ENCODE data around the gene SMIM9.
A peak's percentile ranks its signal among the peaks of the same experiment; 100 is the strongest.
"Not testable (repeated sequence)": the region's sequence is repeated elsewhere in the genome, so short reads cannot be mapped to it uniquely, and the experiment has no call there.

The SMIM9 gene

GRCh38 chrX:154834562-154834961 lies at the start of gene SMIM9:
Gene SMIM9 (minus strand): TSS chrX:154834662. CDS start chrX:154830856, 3,806 bp downstream.
- no peak for DNase-seq (ENCODE audit: low spot score)

GRCh38 chrX:154884069-154884468 lies 49.6 kb upstream of the SMIM9 start:
- not testable (repeated sequence) for DNase-seq (ENCODE audit: low spot score)

DNA sequence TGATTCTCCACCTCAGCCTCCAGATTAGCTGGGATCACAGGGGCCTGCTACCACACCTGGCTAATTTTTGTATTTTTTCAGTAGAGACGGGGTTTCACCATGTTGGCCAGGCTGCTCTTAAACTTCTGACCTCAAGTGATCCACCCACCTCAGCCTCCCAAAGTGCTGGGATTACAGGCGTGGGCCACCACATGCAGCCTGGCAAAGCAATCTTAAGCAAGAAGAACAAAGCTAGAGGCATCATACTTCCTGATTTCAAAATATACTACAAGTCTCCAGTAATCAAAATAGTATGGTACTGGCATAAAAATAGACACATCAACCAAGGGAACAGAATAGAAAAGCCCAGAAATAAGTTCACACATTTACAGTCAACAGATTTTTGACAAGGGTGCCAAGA lies 38.9 kb upstream of the SMIM9 start:
- no peak for DNase-seq (ENCODE audit: low spot score)

- not testable (repeated sequence) for DNase-seq (ENCODE audit: low spot score)
Observed at GRCh38 chrX:154868522-154868921, 34.1 kb upstream of the SMIM9 start.

DNA sequence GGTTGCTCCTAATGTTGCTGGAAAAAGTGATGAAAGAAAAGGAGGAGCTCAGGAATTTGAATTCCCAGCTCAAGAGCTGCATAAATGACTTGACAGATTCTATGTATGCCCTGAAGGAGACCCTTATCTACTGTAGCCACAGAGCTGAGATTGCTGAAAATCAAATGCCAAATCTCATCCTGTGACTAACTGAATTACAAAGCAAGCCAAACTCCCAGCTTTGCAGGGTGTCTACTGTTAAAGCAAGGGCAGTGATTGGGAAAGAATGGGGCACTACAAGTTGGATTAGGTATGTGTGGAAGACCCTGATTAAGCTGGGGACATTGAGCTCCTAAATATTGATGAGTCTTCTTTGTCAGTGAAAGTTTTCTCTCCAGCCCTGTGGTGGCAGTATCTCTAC lies 20.8 kb upstream of the SMIM9 start:
- DNase-seq (ENCODE audit: low spot score): no peak

- no peak for DNase-seq (ENCODE audit: low spot score)
Observed at GRCh38 chrX:154850957-154851611, 16.6 kb upstream of the SMIM9 start.

DNA sequence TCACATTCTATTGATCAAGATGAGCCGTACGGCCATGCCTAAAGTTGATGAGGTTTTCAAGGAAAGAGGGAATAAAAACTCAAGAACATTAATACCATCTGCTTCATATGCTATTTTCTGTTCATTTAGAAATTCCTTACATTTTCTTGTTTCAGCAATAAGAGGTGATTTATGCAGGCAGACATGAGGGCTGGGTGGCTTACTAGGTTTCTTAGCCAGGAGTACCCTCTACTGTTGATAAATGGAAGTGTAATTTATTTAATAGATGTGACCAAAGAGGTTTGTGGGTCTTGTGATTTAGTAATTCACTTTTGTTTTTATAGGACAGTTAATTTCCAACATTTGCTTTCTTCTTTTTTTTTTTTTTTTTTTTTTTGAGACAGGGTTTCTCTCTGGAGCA lies 6.4 kb upstream of the SMIM9 start:
- peak; percentile 8 for DNase-seq (ENCODE audit: low spot score)

- no peak for DNase-seq (ENCODE audit: low spot score)
Observed at GRCh38 chrX:154836163-154836562, 1.7 kb upstream of the SMIM9 start.

DNA sequence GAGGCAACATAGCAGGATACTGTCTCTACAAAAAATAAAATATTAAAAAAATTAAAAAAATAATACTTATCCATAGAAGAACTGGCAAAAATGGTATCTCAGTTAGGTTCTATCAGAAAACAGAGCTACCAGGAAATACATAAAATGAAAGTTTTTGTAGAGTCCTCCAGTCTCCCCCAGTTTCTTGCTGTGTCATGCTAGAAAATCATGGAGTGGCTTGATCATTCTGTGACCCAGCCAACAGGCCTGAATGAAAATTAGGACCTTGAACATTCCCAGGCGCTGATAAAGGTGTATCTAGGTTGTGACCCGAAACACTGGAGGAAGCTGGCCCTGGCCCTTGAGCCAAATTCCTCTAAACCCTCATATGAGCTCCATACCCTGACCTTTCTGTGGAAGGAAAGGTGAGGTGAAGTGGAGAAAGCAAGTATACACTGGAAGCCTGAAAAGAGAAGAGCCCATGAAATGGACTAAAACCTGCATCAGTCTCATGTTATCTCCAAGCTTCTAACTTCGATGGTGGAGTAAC lies 652 bp downstream of the SMIM9 start:
- DNase-seq (ENCODE audit: low spot score): no peak

DNA sequence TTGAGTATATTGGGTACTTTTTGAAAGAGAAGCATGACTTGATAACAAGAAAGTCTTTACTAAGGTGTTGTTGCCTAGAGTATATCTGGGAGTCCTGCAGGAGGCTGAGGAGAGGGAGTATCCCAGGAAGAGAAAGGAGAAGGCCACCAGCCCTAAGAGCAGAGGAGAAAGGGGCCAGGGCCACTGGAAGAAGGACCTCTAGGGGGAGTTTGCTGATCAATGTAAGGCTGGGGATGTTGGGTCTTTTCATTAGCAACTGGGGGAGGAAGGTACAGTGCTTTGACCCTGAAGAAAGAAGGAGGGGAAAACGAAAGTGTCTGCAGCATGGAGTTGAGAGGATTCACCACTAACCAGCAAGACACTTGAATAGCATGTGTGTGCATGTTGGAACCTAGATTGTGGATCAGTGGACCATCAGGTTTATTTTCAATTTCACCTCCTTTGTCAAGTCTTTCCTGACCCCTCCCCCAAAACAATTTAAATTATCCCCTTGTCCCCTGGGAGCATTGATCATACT lies 4.5 kb downstream of the SMIM9 start:
- no peak for DNase-seq (ENCODE audit: low spot score)

DNA sequence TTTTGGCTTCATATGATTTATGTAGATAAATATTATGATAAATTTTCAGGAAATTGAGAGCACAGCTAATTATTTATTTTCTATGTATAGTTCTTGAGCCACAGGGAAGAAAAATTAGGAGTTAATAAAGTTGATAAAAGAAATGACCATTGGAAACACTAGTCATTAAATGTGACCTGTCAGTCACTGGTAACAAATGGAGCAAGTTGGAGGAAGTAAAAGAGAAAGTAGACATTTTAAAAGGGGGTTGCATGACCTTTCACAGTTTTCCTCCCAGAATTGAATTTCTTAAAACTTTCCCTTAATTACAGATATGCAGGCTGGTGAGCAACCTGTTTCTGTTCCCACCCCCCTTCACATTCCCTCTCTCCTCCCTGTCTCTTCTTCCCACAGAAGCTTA lies 5.3 kb downstream of the SMIM9 start:
- no peak for DNase-seq (ENCODE audit: low spot score)

GRCh38 chrX:154828016-154828408 lies 6.5 kb downstream of the SMIM9 start:
- no peak for DNase-seq (ENCODE audit: low spot score)

DNA sequence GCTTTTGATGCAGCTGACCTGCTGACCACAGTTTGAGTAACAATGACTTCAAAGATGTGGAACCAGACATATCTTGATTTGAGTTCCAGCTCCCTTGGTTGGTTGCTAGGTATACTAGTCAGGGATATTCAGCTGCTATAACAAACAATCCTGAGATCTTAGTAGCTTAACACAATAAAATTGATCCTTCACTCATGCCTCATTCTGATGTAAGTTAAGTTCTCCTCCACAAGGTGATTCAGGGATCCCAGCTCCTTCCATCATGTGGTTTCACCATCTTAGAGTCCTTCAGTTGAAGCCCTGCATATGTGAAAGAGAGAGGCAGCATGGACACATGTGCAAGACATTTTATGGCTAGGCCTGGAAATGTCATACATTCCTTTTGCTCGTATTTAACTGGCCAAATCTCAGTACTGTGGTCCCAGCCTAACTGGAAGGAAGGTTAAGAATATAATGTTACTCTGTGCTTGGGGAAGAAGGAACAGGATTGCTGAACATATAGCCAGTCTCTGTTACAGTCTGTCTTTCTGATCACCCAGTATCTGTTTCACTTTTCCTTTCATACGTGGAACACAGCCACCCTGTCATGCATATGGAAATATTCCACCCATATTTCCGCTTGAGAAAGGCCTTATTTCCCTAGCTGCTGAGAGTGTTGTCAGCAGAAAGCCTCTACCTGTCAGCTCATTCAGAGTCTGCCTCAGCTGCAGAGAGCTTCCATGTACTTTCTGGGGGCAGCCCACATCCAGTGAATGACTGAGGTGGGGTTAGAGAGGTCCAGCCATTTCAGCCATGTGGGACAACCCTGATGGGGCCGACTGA lies 7.1 kb downstream of the SMIM9 start:
- DNase-seq (ENCODE audit: low spot score): no peak

GRCh38 chrX:154825586-154825985 lies 8.9 kb downstream of the SMIM9 start:
- not testable (repeated sequence) for DNase-seq (ENCODE audit: low spot score)

- DNase-seq (ENCODE audit: low spot score): no peak
Observed at GRCh38 chrX:154824638-154825037, 9.8 kb downstream of the SMIM9 start.

DNA sequence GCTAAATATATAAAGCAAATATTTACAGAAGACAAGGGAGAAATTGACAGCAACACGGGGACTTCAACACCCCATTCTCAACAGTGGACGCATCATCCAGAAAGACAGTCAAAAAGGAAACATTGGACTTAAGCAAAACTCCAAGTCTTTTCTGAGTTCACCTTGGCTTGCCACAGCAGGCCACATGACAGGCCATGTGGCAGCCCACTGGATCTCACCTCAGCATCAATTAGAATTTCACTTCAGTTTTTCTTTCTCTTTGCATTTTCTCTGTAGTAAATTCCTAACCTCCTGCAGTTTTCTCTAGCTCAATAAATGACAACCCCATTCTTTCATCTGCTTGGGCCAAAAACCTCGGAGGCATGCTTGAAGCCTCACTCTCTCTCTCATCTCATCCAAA lies 12.4 kb downstream of the SMIM9 start:
- DNase-seq (ENCODE audit: low spot score): no peak

DNA sequence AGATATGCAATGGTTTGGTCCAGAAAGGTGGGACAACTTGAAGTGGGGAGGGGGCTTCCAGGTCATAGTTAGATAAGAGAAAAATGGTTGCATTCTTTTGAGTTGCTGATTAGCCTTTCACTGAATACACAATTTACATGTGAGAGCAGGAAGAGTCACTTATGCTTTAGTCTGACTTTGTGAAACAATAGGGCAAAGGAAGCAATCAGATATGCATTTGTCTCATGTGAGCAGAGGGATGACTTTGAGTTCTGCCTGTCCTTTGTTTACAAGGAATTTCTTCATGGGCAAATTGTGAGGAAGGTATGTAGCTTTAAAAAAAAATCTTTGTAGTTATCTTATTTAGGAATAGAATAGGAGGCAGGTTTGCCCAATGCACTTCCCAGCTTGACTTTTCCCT lies 12.9 kb downstream of the SMIM9 start:
- no peak for DNase-seq (ENCODE audit: low spot score)

DNA sequence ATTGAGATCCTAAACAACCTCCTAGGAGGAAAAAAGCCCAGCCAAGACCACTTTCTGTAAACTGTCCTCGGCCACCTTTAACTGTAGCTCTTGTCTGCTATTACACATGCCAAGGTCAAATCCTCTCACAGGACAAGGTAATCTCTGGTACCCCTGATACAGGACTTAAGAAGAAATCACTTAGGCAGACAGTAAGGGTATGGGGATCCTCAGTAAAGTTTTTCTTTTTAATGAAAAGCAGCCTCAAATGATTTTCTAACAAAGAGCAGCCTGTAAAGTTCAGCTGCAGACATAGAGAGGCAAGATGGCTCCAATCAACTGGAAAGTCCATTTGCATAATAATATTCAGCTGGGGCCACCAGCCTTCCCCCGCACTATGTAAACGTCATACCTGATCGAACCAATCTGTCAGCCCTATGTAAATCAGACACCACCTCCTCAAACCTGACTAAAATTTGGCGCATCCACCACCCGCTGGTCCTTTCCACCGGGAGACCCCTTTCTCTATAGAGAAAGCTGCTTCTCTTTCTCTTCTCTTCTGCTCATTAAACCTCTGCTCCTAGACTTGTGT lies 14.6 kb downstream of the SMIM9 start:
- DNase-seq (ENCODE audit: low spot score): no peak

DNA sequence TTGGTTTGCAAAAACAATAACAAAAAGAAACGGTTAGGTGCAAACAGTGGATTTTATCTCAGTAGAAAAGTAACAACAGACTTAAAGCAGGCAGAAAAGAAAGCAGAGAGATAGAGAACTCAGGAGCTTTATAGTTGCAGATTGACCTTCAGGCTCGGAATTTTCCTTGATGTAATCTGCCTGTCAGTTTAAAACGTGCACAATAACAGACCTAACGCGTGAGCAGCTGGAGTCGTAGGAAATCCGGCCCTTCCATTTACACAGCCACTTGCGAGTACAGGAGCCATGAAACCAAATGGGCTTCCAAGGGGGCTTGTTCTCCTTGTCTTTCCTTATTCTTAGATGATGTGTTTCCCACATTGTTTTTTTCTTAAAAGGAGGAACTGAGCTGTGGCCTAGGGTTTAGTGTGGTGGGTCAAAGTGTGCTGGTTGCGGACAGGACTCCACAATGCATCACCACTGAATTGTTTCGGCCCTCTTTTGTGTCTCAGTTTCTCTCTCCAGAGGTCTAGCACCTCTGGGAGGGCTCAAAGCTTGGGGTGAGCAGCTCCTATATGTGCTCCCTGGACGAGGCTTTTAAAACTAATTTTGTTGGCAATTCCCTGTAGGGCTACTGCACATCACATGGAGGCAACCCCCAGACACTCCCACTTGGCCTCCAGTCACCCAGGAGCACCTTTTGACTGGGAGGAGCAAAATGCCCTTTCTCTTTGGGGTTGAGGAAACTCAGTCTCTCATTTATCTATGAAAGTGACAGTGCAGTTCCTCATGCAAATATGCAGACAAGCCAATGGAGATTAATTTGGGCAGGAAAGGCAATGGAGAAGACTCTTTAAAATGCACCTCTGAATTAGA lies 15.3 kb downstream of the SMIM9 start:
- DNase-seq (ENCODE audit: low spot score): no peak

GRCh38 chrX:154817048-154817618 lies 17.3 kb downstream of the SMIM9 start:
- not testable (repeated sequence) for DNase-seq (ENCODE audit: low spot score)

GRCh38 chrX:154816326-154816898 lies 18.1 kb downstream of the SMIM9 start:
- not testable (repeated sequence) for DNase-seq (ENCODE audit: low spot score)

Data from HuH-7.5 (cell line).